ENCODE data around the gene RASSF5.
A peak's percentile ranks its signal among the peaks of the same experiment; 100 is the strongest.

- TF ChIP-seq CTCF (IDR thresholded peaks at IDR 0.05): peak; percentile 78 to 91 (median 82)
- no peak for TF ChIP-seq POLR2A (IDR thresholded peaks at IDR 0.05)
- TF ChIP-seq EP300 (IDR thresholded peaks at IDR 0.05; ENCODE audit: low read depth): no peak
Observed at GRCh38 chr1:206634365-206635079, 127.2 kb downstream of the RASSF5 start.

Data from transverse colon (tissue), 3 donors.